Stimulated activated CD8-positive, alpha-beta memory T cell treated with anti-CD3 and anti-CD28 coated beads, Interleukin-2, amount 100 ng/mL, for 48 hours (primary cell): ENCODE measurements around the gene TFR2.
"Not testable (repeated sequence)": the region's sequence is repeated elsewhere in the genome, so short reads cannot be mapped to it uniquely, and the experiment has no call there.

ENCODE experiments used
- DNase-seq, 2 donors: peaks; one replicate each; pipeline ENCODE4 v3.0.0-alpha.2; 2020; ENCODE audit warnings: low read depth in 2 of 2

Gene TFR2

GRCh38 chr7:100678291-100678984 lies 37.1 kb upstream of the TFR2 start:
- no peak for DNase-seq

- DNase-seq = no peak
Measured at GRCh38 chr7:100677308-100678267, 36.2 kb upstream of the TFR2 start.

DNA sequence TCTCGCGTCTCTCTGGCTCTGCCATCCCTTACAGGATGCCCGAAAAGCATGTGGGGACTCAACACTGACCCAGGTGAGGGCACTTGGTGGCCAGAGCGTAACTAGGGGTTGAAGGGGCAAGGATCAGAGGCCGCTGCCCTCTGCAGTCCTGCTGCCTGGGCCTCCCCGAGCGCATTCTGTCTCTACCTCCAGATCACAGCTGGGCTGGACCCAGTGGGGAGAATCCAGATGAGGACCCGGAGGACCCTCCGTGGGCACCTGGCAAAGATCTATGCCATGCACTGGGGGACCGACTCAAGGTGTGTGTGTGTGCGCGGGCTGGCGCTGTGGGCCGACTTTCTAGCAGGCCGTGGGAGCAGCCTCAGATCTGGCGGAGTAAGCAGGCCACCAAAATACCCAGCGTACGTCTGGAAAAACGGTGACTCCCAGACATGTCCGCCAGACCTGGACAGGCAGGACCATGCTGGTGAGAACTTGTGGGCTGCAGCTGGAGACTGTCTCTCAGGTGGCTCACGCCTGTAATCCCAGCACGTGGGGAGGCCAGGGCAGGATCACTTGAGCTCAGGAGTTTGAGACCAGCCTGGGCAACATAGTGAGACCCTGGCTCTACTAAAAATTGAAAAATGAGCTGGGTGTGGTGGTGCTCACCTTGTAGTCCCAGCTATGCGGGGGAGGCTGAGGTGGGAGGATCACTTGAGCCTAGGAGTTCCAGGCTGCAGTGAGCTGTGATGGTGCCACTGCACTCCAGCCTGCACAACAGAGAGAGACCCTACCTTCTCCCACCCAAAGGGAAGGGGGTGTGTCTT lies 35.4 kb upstream of the TFR2 start:
- no peak for DNase-seq

GRCh38 chr7:100675581-100676350 lies 34.4 kb upstream of the TFR2 start:
- peak; percentile 68 to 78 for DNase-seq

- no peak for DNase-seq
Measured at GRCh38 chr7:100675105-100675451, 33.7 kb upstream of the TFR2 start.

DNA sequence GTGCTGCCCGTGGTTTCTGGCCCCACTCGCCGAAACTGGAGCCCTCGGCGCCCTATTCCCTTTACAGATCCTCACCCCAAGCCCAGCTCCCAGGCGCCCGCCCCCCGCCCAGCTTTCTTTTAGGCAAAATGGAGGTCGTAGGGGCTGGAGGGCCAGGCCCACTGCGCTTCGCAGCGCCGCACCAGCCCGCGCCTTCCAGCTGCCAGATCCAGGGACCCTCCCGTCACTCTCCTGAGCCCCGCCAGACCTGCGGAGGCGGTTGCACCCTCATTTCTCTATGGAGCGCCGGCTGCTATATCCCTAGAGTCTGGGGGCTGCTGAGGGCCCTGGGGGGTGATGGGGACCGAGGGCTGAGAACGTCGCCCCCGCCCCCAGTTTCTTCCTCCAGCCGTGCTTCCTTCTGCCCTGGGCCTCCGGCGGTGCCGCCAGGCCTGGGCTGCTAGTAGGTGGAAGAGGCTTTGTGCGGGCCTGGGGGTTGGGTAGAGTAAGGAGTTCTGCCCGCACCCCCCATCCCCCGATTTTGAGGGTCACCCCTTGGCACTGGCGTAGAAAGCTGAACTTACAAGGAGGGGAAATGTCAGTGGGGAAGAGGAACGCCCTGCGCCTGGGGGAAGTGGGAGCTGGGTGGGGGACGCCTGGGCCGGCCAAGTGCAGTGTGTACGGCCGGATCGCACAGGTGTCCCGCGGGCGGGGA lies 33.2 kb upstream of the TFR2 start:
- DNase-seq = no peak

DNA sequence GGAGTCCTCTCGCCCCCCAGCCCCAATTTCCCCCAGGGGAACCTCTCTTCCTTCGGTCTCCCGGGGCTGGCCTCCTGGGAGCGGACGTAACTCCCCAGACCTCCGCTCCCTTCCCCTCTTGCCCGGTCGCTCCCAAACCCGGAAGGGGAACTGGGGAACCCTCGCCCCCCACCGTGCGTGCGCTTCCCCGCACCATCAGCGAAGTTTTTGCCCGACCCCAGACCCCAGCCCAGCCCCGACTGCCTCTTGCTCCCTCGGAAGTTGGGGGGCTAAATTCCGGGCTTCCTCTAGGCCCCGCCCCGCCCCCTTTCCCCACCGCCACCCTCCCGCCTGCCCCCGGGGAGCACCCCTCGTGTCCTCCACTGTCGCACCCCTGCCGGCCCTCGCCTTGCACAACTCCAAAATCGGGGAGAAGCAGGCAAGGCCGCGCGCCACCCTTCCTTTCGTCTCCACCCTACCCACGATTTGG lies 32.6 kb upstream of the TFR2 start:
- no peak for DNase-seq

DNA sequence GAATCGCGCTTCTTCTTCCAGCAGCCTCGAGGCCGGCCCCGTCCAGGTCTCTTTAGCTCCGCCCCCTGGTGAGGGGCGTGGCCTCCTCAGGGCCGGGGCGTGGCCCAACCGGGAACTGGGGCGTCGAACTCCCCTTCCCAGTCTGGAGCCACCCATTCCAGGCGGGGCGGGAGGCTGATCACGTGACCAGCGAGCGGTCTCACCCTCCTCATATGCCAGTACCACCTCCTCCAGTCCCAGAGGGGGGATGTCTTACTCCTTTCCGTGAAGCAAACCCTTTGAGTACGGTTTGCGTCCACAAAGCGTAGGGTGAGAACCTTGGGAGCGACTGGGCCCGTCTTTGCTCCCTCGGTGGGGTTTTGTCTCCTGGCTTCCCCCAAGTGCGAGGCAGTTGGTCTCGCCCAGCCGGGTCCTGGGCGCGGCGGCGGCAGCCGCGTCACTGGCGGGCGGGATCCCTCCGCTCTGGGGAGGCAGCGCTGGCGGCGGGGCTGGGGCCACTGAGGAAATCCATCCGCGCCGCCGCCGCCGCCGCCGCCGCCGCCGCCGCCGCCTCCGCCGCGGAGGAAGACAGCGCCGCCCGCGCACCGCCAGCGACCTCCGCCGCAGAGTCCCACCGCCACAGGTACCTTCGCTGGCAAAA lies 32.1 kb upstream of the TFR2 start, which contains the start of gene GNB2:
GNB2 (plus strand) TSS at position 439 of the 640 bp plus-strand sequence. CDS start 2,526 bp downstream, outside the sequence.
- peak; percentile 97 to 98 for DNase-seq

DNA sequence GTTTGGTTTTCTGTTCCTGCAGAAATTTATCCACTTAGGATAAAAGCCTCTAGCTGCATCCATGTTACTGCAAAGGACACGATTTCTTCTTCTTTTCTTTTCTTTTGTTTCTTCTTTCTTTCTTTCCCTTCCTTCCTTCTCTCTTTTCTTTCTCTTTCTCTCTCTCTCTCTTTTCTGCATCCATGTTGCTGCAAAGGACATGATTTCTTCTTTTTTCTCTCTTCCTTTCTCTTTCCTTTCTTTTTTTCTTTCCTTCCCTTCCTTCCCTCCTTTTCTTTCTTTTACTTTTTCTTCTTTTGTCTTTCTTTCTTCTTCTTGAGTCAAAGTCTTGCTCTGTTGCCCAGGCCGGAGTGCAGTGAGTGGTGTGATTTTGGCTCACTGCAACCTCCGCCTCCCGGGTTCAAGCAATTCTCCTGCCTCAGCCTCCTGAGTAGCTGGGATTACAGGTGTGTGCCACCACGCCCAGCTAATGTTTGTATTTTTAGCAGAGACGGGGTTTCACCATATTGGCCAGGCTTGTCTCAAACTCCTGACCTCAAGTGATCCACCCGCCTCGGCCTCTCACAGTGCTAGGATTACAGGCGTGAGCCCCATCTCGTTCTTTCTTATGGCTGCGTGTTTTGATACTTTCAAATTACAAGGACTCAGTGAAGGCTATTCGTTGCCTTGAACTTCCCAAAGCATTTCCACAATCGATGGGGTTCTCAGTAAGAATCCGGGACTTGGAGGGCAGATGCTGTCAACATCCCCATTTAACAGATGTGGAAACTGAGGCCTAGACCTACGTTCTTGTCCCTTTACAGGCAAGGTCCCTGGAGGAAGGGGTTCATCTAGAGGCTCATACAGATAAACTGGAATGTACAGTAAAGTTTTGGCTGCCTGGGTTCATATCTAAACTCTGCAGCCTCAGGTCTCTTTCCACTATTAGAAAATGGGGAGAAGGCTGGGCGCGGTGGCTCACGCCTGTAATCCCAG lies 30.3 kb upstream of the TFR2 start:
- DNase-seq = no peak

GRCh38 chr7:100670074-100670473 lies 28.7 kb upstream of the TFR2 start:
- no peak for DNase-seq

- DNase-seq = not testable (repeated sequence)
Measured at GRCh38 chr7:100669106-100669505, 27.8 kb upstream of the TFR2 start.

DNA sequence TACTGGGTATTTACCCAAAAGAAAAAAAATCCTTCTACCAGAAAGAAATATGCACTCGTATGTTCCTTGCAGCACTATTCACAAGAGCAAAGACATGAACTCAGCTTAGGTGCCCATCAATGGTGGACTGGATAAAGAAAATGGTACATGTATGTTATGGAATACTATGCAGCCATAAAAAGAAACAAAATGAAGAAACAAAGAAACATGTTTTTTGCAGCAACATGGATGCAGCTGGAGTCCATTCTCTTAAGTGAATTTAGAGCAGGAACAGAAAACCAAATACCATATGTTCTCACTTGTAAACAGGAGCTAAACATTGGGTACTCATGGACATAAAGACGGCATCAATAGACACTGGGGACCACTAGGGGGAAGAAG lies 26.7 kb upstream of the TFR2 start:
- no peak for DNase-seq

GRCh38 chr7:100667331-100668068 lies 26.1 kb upstream of the TFR2 start:
- DNase-seq = no peak

DNA sequence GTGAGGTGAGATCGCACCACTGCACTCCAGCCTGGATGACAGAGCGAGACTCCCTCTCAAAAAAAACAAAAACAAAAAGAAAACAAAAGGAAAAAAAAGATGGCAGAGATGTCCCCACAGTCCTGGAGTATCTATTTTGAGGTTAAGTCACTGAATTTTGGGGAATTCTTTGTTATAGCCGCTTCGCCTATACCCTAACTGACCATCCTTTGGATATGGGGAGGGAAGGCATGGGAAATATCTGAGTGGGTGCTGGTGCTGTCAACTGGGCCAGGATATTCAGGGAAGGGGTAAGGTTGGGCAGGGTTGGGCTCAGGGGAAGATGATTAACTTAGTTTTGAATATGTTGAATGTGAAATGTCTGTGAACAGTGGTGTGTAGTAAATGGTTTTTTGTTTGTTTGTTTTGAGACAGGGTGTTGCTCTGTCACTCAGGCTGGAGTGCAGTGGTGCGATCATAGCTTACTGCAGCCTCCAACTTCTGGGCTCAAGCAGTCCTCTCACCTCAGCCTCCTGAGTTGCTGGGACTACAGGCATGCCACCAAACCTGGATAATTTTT lies 23.9 kb upstream of the TFR2 start:
- DNase-seq = no peak

- DNase-seq = not testable (repeated sequence)
Measured at GRCh38 chr7:100662194-100662776, 20.9 kb upstream of the TFR2 start.

DNA sequence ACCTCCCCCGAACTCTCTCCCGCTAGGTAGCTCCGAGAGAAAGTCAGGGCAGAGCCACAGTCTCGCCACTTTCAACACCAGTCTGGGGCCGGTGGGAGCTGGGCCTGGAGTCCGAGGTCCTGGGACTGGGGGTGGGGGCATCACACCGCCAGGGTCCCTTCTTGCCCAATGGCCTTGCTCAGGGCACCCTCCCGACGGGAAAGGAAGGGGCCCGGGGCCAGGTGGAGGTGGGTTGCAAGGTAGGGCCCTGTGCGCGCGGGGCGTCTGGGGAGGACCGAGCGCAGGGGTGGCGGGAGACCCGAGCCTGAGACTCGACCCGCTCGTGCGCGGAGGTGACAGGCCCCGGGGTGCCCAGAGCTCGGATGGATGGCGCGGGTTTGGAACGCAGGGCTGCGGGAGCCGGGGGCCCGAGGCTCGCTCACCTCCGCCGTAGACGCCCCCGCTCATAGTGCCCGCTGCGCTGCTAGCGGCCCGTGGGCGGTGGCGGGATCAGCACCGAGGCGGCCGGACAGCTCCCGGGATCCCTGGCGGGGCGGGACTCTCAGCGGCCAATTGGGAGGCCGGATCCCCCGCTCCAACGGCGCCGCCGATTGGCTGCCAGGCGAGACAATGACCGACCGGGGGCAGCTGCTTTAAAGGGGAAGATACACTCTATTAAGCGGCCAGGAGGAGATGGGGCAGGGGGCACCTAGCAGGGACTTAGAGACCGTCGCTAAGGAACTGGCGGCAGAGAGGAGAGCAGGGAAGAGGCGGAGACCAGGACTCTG lies 14.7 kb upstream of the TFR2 start, which contains the start of gene ACTL6B:
ACTL6B (minus strand) TSS at position 541 of the 767 bp plus-strand sequence; CDS start at position 447, 94 bp downstream.
- DNase-seq = peak; percentile 49 to 56
